ENCODE data around the gene ICE2. TPM values are rescaled to one million over a fixed set of nuclear protein-coding genes. Genes with fewer than 3 reads are reported as not detected.

Gene ICE2
- polyA plus RNA-seq, 10 donors: 27.3 to 49.1 (median 40.6) TPM

DNA sequence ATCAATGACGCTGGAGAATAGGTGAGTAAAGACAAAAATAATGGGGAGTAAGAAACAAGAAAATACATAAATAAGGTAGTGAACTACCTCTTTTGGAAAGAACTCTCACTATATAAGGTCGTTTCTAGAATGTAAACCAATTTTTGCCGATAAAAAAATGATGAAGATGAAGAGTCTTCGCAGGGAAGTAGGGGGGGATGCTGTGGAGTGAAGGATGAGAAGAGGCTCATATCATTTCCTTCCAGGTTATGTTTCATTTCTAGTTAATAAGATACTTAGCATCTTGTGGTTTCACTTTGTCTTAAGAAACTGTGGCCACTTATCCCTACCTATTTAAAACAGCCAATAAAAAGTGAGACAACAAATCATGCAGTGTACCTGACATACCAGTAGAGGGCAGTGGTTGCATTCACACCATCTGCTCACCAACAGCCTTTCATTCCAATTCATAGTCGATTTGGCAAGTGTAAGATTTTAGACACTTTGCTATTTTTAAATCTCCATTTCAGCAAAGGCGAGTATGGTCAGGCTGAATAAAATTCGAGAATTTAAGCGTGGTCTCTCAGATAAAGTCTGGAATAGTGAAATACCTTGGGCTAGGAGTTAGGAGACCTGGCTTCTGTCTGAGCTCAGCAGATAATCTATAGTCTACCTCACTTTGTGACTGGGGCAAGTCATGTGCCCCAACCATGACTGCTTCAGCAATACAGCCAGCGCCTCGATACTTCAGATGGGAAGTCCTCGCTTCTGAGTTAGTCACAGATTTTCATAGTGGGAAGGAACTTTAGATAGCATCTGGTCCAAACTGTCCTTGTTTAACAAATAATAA lies 28.9 kb upstream of the ICE2 start:
- peak; percentile 60 to 84 (median 79) for DNase-seq

DNA sequence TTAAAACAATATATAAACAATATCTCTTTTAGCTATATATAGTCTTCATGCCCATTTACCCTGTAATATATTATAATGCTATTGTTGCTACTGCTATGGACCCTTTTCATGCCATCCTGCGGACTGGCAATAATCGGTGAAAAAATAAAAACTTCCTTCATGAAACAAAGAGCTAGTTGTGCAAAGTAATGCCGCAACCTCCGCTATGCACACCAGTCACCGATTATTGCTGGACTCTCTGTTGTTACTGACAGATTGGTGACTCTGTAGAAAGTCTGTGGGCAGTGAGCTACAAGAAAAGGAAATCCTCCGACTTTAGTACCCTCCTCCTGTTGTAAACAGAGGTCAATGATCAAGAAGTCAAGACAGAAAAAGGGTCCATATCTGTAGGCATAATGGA lies 17.9 kb upstream of the ICE2 start:
- DNase-seq: no peak

DNA sequence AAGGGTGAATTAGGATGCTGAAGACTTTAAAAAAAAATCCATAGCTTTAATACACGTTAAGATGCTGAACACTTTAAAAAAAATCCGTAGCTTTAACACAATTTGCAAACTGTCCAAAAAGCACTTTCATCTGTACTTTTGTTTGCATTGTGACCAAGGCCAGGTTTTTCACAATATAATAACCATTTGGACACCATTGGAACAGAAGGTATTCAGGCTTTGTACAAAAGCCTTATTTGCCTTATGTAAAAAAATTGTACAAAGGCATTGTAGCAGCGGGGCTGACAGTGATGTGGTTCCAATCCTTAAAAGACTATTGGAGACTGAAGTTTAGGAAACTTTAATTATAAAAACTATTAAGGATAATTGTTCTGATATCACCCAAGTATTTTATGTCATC lies 15.2 kb upstream of the ICE2 start:
- no peak for DNase-seq

DNA sequence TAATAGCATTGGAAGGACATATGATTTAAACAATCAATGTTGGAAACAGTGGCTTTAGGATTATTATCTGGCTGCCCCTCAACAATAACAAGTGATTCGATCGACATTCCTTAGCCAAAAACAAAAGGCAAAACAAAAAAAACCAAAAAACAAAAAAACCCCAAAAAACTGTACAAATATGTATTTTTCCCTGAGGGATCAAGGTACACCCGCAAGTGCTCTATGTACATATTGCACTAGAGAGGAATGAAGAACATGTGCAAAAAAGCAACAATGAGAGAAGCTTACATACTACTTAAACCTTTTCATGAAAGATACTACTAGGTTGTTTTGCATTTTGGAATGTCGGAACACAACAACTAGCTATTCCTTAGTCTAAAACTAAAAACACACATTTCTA lies 14.2 kb upstream of the ICE2 start:
- DNase-seq: no peak

DNA sequence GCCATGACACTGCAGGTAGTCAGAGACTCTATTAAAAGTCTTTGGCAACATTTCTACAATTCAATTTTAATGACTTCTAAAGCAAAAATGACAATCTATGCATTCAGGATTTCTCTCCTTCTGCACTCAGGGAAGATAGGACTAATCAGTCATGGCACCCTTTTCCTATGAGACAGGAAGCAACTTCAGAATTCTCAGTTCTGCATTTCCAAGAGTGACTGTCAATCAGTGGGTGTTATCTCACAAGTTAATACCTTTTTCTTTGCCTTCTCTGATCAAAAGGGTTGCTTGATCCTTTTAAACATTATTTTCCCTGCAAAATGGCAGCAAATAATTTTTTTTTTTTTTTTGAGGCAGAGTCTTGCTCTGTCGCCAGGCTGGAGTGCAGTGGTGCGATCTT lies 7.8 kb upstream of the ICE2 start:
- DNase-seq: no peak

DNA sequence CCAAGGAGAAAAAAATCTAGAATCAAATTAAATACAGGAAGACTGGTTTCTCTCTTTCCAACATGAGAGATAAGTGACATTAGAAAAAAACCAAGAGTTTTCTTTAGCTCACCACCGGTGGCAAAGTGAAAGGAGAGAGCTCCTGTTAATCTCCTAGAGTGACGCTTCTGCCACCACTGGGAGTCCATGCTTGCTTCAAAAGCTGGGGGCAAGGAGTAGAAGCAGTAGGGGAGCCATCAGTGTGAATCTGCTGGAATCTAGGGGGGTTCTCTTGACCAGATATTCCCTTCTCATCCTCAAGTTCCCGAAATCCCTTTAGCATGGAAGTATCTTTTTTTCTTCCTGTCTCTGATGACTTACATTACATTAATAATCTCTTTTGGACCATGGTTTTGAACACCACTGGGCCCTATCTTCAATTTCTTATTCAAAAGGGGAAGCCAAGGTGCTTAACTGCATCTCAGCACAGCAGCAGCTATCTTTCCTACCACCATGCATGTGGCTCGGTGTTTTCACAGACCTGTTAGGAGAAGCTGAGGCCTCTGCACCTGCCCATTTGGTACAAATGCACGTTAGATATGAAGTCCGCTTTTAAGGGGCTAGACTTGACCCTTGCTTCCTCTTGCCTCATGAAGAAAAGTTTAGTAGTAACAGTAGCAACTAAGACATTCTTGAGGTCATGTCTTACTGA lies 6.6 kb upstream of the ICE2 start:
- DNase-seq: no peak

DNA sequence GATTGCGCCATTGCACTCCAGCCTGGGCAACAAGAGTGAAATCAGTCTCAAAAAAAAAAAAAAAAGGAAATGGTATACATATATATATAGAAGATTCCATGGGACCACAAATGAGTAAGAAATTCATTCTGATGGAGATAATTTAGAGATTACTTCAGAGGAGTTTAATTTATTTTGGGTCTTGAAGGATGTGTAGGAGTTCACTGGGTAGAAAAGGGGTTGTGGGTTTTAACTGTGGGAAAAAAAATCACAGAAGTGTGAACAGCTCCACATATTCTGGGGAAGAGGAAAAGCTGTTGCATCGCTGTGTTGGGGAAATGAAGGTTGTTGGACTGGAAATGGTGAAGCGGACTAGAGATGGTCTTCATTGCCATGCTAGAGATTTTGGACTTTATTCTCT lies 4.1 kb upstream of the ICE2 start:
- no peak for DNase-seq

DNA sequence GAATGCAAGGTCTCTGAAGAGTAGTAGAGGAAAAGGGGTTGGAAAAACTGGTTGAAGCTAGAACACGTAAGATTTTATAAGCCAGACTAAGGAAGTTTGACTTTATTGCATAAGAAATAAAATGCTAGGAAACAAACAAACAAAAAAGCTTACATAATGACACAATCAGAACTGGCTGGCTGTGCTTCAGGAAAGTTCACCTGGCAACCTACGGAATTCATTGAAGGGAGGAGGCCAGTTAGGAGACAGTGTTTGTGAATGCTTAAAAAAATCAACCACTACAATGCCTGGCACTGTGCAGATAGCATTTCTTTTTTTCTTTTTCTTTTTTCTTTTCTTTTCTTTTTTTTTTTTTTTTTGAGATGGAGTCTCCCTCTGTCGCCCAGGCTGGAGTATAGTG lies 1.9 kb upstream of the ICE2 start:
- no peak for DNase-seq

DNA sequence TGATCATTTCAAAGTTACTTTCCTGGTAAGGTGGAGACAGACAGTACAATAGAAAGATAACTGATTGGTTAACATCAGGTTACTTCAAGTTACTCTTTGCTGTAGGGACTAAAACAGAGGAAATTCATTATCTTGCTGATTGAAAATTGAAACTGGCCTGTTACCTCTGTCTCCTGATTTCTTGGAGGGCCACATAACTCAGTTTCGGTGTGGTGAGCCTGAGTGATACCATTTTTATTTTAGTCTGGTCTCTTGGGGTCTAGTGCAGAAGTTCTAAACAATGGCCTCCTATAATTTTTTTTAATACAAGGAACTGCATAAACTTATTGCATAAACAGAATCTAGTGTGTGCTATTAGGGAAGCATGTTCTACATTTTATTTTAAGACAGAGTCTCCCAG lies 1.2 kb upstream of the ICE2 start:
- DNase-seq: peak in 1 of 3 donors; percentile 5

DNA sequence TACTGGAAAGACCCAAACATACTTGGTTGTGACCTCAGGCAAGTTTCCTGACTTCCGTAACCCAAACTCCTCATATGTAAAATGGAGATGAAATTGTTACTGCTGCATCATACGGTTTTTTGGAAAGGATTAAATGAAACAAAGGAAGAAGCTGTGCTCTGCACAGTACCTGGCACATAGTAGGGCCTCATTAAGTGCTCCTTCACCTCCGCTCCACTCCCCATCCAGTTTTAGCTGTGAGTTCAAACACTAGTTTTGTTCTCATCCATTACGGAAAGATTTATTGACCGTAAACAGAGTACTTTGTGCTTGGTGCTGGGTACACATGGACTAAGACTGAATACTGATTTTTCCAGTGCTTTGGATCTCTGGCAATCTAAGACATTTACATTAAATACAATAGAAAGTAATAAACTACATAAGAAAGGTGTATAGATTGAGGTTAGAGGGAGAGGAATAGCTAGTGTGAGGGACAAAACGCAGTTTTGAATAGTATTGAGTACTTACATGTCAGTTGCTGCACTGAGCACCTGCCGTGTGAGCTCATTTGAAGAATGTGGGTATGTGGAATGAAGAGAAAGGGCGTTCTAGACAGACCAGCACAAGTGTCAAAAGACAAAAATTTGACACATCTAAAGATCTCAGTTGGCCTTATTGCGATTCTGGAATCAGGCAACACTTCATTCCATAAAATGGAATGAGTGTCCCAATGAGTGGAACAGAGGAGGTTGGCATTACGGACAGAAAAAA lies 594 bp upstream of the ICE2 start:
- peak in 1 of 3 donors; percentile 3 for DNase-seq

DNA sequence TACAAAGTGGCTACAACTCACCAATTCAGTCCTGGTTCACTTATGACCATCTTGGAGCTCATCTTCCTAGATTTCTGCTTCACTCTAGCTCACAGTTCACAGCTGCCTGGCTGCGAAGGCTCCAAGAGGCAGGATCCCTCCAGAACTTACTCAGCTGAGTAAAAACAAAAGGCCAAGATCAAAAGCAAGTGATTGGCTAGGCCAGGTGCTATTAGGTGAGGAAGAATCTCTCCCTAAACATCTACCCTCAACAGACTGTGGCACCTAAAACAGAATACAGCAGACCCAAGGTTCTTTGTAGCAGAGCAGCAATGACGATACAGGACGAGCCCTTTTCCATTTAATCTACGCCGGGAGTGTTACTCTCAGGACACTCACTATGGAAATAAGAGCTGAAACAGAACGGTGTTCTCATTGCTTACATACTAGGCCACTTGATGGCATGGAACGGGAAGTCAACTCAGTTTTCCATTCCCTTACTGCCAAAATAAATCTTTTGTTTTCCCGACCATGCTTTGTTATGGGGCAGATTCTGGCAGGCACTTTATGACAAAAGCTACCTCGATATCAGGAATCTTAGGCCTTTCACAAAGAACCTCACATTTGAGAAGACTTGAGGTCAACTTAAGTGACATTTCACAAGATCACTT lies 901 bp downstream of the ICE2 start:
- peak; percentile 35 to 79 (median 50) for DNase-seq

DNA sequence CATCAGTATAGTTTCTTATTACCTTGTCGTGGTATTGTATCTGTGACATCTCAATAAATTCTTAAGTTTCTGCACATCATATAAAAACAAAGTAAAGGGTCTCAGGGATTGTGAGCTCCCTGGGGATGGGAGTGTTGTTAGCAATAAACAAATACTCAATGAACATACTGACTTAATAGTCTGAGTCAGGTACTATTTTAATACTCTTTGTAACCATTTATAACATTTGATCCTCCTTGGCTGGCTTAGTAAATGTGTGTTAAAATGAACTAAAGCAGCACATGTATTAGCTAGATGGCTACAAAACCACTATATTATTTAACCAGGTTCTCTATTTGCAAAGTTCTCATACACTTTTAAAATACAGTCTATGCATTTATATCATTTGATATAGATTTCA lies 1.8 kb downstream of the ICE2 start:
- no peak for DNase-seq

DNA sequence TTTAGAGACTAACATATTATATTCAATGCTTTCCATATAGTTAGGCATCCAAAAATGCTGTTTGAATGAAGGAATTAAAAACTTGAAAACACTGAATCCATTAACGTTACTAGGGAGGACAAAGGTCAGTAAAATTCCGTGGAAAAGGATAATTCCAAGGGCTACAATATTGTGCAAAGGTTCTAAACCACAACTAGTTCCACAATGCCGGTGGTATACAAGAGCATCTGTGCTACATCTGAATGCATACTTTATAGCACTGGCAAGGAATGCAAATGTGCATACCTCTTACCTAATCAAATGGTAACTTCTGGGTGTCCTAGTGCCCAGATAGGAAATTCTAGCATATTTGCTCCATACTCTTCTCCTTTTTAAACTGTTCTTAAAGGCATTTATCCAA lies 2.2 kb downstream of the ICE2 start:
- peak in 1 of 3 donors; percentile 7 for DNase-seq

DNA sequence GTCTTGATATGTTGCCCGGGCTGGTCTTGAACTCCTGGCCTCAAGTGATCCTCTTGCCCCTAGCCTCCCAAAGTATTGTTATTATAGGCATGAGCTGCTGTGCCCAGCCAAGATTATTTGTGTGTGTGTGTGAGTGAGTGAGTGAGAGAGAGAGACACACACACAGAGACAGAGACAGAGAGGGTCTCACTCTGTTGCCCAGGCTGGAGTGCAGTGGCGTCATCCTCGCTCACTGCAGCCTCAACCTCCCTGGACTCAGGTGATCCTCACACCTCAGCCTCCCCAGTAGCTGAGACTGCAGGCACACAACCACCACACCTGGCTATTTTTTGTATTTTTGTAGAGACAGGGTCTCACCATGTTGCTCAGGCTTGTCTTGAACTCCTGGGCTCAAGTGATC lies 5.8 kb downstream of the ICE2 start:
- no peak for DNase-seq

DNA sequence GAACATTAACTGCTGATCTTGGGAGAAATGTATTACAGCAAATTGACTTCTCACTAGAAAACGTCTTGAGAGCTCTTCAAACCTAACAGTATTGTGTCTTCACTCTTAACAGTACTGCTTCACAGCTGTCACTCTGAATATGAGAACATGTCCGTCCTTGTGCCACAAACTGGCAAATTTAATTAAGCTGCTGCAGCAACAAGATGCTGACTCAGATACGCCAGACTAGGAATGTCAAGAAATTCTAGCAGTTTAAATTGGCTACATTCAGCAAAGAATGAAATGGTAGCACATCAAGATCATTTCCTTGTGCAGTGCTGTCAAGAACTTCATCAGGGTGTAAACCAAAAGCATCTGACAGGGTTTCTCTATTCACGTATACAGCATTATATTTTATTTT lies 7.6 kb downstream of the ICE2 start:
- no peak for DNase-seq

DNA sequence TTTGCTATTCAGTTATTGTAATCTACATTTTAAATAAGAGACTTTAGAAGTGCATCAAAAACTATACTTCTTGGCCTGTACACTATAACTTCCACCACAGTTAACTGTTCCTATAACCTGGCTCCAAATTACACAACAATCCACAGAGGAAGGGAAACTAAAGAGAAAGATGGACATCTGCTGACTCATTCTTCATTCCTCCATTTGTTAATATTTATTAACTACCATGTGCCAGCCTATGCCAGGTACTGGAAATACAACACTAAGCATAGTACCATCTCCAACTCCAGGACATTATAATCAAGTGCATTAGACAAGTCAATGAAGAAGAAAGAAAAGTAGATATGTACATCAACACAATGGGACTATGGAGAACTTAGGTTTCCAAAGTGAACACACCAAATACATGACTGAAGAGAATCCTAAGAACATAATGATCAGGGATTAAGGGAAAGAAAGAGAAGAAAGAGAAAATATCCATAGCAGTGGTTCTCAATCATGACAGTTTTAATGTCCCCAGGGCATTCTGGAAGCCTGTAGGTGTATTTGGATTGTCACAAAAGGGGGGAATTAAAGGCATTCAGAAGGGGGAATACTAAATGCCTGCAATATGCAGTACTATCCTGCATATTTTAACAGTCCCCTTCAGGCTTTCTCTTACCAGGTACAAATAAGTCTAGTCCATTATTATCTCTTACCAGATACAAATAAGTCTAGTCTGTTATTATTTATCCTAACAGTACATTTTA lies 8.9 kb downstream of the ICE2 start:
- DNase-seq: no peak

DNA sequence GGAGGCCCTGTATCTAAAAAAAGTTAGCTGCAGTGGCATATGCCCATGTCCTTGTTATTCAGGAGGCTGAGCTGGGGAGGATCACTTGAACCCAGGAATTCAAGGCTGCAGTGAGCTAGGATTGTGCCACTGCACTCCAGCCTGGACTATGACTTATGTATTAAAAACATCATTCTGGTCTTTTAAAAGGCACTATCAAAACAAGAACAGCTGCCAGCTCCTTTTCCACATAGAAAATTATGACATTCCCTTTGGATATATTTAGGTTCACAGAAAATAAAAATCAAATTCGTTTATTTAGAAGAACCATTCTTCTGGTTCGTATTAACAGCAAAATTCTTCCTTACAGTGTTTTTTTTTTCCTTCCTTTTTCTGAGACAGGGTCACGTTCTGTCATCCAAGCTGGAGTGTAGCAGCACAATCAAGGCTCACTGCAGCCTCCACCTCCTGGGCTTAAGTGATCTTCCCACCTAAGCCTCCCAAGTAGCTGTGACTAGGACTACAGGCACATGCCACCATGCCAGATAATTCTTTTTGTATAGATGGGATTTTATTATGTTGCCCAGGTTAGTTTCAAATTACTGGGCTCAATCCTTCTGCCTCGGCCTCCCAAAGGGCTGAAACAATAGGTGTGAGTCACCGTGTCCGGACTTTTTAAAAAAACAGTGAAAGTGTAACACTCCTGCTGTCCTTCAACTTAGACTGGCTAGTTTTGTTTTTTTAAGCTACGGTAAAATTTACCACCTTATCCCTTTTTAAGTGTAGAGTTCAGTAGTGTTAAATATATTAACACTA lies 13.9 kb downstream of the ICE2 start:
- DNase-seq: no peak

DNA sequence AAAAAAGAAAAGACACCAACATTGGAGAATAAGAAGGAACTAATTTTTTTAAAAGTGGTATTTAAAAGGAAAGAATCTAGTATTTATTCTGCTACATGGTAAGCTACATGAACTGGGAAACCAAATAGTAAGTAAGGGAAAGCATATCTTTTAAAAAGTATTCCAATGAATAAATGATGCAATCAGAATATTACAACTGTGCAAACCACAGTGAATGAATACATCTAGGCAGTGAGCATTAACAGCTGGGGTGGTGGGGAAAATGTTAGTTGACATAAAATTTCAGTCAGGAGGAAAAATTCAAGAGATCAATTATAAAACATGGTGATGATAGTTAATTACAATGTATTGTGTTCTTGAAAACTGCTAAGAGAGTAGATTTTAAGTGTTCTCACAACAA lies 16.9 kb downstream of the ICE2 start:
- no peak for DNase-seq

DNA sequence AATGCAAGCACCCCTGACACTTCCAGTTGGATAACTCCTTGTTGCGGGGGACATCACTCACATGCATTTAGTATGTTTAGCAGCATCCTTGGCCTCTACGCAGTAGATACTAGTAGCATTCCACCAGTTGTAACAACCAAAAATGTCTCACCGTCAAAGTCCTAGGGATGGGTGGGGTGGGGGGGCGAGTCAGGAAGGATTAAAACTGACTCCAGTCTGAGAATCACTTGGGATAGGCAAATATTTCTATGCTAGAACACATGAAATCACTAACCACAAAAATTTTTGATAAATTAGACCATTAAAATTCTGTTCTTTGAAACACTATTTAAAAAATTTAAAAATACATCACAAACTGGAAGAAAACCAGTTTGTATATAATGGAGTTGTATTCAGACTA lies 18.0 kb downstream of the ICE2 start:
- peak in 1 of 3 donors; percentile 27 for DNase-seq

DNA sequence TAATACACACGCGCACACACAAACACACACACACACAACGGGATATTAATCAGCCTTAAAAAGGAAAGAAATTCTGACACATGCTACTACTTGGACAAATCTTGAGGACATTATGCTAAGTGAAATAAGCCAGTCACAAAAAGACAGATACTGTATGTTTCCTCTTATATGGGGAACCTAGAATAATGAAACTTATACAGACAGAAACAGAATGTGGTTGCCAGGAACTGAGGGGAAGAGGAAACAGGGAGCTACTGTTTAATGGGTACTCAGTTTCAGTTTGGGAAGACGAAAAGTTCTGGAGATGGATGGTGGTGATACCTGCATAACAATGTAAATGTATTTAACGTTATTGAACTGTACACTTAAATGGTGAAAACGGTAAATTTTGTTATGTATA lies 20.2 kb downstream of the ICE2 start:
- no peak for DNase-seq

DNA sequence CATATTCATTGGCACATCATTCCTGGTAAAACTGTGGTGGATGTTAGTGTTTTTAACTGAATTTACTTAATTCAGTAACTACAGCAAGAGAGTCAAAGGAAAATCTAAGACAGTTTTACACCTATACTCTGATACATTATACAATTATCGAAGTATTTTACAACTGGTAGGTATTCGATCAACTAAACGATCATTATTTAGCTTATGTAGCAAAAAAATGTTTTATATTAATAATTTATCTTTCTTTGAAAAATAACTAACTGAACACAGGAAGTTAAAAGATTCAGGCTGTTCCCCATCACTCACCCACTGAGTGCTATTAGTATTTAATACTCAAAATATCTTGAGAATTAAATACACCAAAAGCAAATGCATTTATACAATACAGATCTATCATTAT lies 21.0 kb downstream of the ICE2 start:
- no peak for DNase-seq

Data from muscle of back (tissue), 11 donors.